ENCODE measurements around the gene MYL9.

DNA sequence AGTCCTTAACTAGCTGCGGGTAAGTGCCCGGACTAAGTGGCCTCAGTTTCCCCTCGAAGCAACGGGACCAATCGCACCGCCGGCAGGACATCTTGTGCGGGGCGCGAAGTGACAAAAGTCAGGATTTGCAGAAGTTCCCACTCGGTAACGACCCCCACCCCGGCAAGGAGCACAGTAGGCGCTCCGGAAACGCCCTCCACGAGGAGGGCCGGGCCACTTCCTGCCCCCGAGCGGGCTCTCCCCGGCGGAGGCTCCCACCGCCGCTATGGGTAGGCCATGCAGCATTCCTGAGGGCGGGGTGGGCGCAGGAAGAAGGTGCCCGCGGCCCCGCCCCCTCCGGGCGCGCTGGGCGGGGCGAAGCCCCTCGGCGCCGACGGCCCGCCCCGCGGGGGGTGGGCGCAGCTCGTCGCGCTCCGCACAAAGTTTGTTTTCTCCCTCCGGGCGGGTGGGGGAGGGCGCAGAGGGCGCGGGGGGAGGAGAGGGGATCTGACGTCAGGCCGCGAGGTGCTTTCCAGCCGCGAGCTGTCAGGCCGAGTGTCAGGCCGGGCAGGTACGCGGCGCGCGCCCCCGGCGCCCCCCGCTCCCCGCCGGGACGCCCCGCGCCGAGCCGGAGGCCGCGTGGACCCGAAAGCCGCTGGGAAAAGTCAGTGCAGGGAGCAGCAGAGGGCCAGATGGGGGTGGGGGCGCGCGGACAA lies 31.9 kb downstream of the MYL9 start, which contains the start of gene TGIF2:
- peak; percentile 81 for TF ChIP-seq POLR2A (IDR thresholded peaks at IDR 0.05; ENCODE audit: extremely low read depth, insufficient read length)
- TF ChIP-seq CTCF (IDR thresholded peaks at IDR 0.05; ENCODE audit: low read depth, low read length), result no peak
- TF ChIP-seq, protein P1, sequence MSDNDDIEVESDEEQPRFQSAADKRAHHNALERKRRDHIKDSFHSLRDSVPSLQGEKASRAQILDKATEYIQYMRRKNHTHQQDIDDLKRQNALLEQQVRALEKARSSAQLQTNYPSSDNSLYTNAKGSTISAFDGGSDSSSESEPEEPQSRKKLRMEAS (IDR thresholded peaks at IDR 0.05; ENCODE audit: low read depth, low read length), result peak; percentile 72
- TF ChIP-seq MYC (IDR thresholded peaks at IDR 0.05; ENCODE audit: low read depth, low read length), result peak; percentile 93

Data from NB4 (cell line).